IPS-18a (cell line): ENCODE measurements around the gene GATA5.

Experiments used
- H3K27ac ChIP-seq: one replicate; pipeline ENCODE4 v1.5.1; 2013; ENCODE audit warnings: low read length
- H3K27me3 ChIP-seq: one replicate; pipeline ENCODE4 v1.6.1; 2013; ENCODE audit warnings: mild to moderate bottlenecking, low read length; ENCODE audit not compliant: control insufficient read depth, insufficient read depth
- H3K36me3 ChIP-seq: one replicate; pipeline ENCODE4 v1.6.1; 2013; ENCODE audit warnings: low read depth, low read length; ENCODE audit not compliant: control insufficient read depth
- H3K4me1 ChIP-seq: one replicate; pipeline ENCODE4 v1.6.1; 2013; ENCODE audit warnings: low read depth, low read length; ENCODE audit not compliant: control insufficient read depth
- H3K4me3 ChIP-seq: one replicate; pipeline ENCODE4 v1.5.1; 2013; ENCODE audit warnings: low read length
- H3K9ac ChIP-seq: one replicate; pipeline ENCODE4 v1.6.1; 2013; ENCODE audit warnings: mild to moderate bottlenecking, low read length, moderate library complexity
- H3K9me3 ChIP-seq: one replicate; pipeline ENCODE4 v1.6.1; 2013; ENCODE audit warnings: low read depth, low read length; ENCODE audit not compliant: control insufficient read depth

Gene GATA5

GRCh38 chr20:62466072-62466760, 9.6 kb downstream of the GATA5 start:
- Histone ChIP-seq H3K9ac (no peak overlapping the region), H3K9me3 (no peaks in the 10 kb centered on the region), H3K27me3 (no peaks in the 10 kb centered on the region), H3K4me3 (no peak overlapping the region), H3K36me3 (no peaks in the 10 kb centered on the region), H3K4me1 (no peaks in the 10 kb centered on the region), H3K27ac (no peak overlapping the region)

- Histone ChIP-seq H3K9ac (no peak overlapping the region), H3K36me3 (no peaks in the 10 kb centered on the region), H3K4me3 (no peak overlapping the region), H3K27ac (no peak overlapping the region), H3K4me1 (no peaks in the 10 kb centered on the region), H3K9me3 (no peaks in the 10 kb centered on the region), H3K27me3 (no peaks in the 10 kb centered on the region)
Observed at GRCh38 chr20:62464990-62465389, 10.8 kb downstream of the GATA5 start.

GRCh38 chr20:62464425-62464770, 11.4 kb downstream of the GATA5 start:
- no peaks in the 10 kb centered on the region for H3K4me1 ChIP-seq

GRCh38 chr20:62463651-62464424, 12.0 kb downstream of the GATA5 start:
- H3K9ac ChIP-seq, result no peak overlapping the region
- no peak overlapping the region for H3K4me3 ChIP-seq
- no peaks in the 10 kb centered on the region for H3K4me1 ChIP-seq
- no peaks in the 10 kb centered on the region for H3K9me3 ChIP-seq
- no peaks in the 10 kb centered on the region for H3K36me3 ChIP-seq
- H3K27me3 ChIP-seq, result no peaks in the 10 kb centered on the region
- H3K27ac ChIP-seq, result no peak overlapping the region

More at GRCh38 chr20:62464425-62464770, 11.4 kb downstream of the GATA5 start:
- no peak overlapping the region for H3K9ac ChIP-seq
- no peaks in the 10 kb centered on the region for H3K27me3 ChIP-seq
- H3K36me3 ChIP-seq, result no peaks in the 10 kb centered on the region
- H3K27ac ChIP-seq, result no peak overlapping the region
- H3K4me3 ChIP-seq, result no peak overlapping the region
- no peaks in the 10 kb centered on the region for H3K9me3 ChIP-seq

- H3K27me3 ChIP-seq, result no peaks in the 10 kb centered on the region
- no peak overlapping the region for H3K9ac ChIP-seq
- H3K4me3 ChIP-seq, result no peak overlapping the region
- H3K4me1 ChIP-seq, result no peaks in the 10 kb centered on the region
- H3K36me3 ChIP-seq, result no peaks in the 10 kb centered on the region
- no peaks in the 10 kb centered on the region for H3K9me3 ChIP-seq
- H3K27ac ChIP-seq, result no peak overlapping the region
Observed at GRCh38 chr20:62462976-62463592, 12.7 kb downstream of the GATA5 start.

GRCh38 chr20:62461834-62462233, 14.0 kb downstream of the GATA5 start:
- Histone ChIP-seq H3K36me3 (no peaks in the 10 kb centered on the region), H3K27ac (no peak overlapping the region), H3K27me3 (no peaks in the 10 kb centered on the region), H3K4me3 (no peak overlapping the region), H3K9me3 (no peaks in the 10 kb centered on the region), H3K9ac (no peak overlapping the region), H3K4me1 (no peaks in the 10 kb centered on the region)

- no peak overlapping the region for H3K4me3 ChIP-seq
- no peak overlapping the region for H3K27ac ChIP-seq
- H3K9me3 ChIP-seq, result no peaks in the 10 kb centered on the region
- no peaks in the 10 kb centered on the region for H3K4me1 ChIP-seq
- no peak overlapping the region for H3K9ac ChIP-seq
- H3K36me3 ChIP-seq, result no peaks in the 10 kb centered on the region
- H3K27me3 ChIP-seq, result no peaks in the 10 kb centered on the region
Observed at GRCh38 chr20:62461157-62461556, 14.6 kb downstream of the GATA5 start.

GRCh38 chr20:62460678-62461077, 15.1 kb downstream of the GATA5 start:
- no peak overlapping the region for H3K4me3 ChIP-seq
- no peak overlapping the region for H3K9ac ChIP-seq
- H3K4me1 ChIP-seq, result no peaks in the 10 kb centered on the region
- H3K27ac ChIP-seq, result no peak overlapping the region
- H3K27me3 ChIP-seq, result no peaks in the 10 kb centered on the region
- no peaks in the 10 kb centered on the region for H3K9me3 ChIP-seq
- H3K36me3 ChIP-seq, result no peaks in the 10 kb centered on the region

GRCh38 chr20:62459488-62459887, 16.3 kb downstream of the GATA5 start:
- Histone ChIP-seq H3K4me3 (no peak overlapping the region), H3K9me3 (no peaks in the 10 kb centered on the region), H3K27ac (no peak overlapping the region), H3K4me1 (no peaks in the 10 kb centered on the region), H3K36me3 (no peaks in the 10 kb centered on the region), H3K9ac (no peak overlapping the region), H3K27me3 (no peaks in the 10 kb centered on the region)

GRCh38 chr20:62458275-62459251, 17.2 kb downstream of the GATA5 start:
- Histone ChIP-seq H3K9ac (no peak overlapping the region), H3K4me1 (no peaks in the 10 kb centered on the region), H3K4me3 (no peak overlapping the region), H3K9me3 (no peaks in the 10 kb centered on the region), H3K27me3 (no peaks in the 10 kb centered on the region), H3K36me3 (no peaks in the 10 kb centered on the region), H3K27ac (no peak overlapping the region)

- Histone ChIP-seq H3K27me3 (no peaks in the 10 kb centered on the region), H3K36me3 (no peaks in the 10 kb centered on the region), H3K9me3 (no peaks in the 10 kb centered on the region), H3K4me3 (no peak overlapping the region), H3K9ac (no peak overlapping the region), H3K4me1 (no peaks in the 10 kb centered on the region), H3K27ac (no peak overlapping the region)
Observed at GRCh38 chr20:62457831-62458230, 18.0 kb downstream of the GATA5 start.
